Peyer's patch (tissue), 4 donors: Measurements from ENCODE around the gene GBP1.

Experiments
- CTCF ChIP-seq, 6 experiments: fragments of 450-650 bp in 4 of 6; fragments of 200-600 bp in 2 of 6; sonication (generic) in 1 of 6; IDR thresholded peaks; one replicate each; pipeline ENCODE4 v1.5.1; 2017 to 2019; ENCODE audit warnings: antibody characterized with exemption in 6 of 6, mild to moderate bottlenecking in 3 of 6, moderate library complexity in 1 of 6
- POLR2A ChIP-seq, 2 donors: fragments of 450-650 bp; IDR thresholded peaks; one replicate each; pipeline ENCODE4 v1.5.1; 2017; ENCODE audit warnings: antibody characterized with exemption in 2 of 2, mild to moderate bottlenecking in 2 of 2, moderate library complexity in 2 of 2

GRCh38 chr1:89041119-89041641, 23.8 kb downstream of the GBP1 start:
- TF ChIP-seq CTCF (IDR thresholded peaks at IDR 0.05) (no peak), POLR2A (IDR thresholded peaks at IDR 0.05) (no peak)
